ENCODE data around the gene ANKRD55. TPM values are rescaled to one million over a fixed set of nuclear protein-coding genes. Genes with fewer than 3 reads are reported as not detected.
A peak's percentile ranks its signal among the peaks of the same experiment; 100 is the strongest.

The ANKRD55 gene
- total RNA-seq, 1 donor = not detected

DNA sequence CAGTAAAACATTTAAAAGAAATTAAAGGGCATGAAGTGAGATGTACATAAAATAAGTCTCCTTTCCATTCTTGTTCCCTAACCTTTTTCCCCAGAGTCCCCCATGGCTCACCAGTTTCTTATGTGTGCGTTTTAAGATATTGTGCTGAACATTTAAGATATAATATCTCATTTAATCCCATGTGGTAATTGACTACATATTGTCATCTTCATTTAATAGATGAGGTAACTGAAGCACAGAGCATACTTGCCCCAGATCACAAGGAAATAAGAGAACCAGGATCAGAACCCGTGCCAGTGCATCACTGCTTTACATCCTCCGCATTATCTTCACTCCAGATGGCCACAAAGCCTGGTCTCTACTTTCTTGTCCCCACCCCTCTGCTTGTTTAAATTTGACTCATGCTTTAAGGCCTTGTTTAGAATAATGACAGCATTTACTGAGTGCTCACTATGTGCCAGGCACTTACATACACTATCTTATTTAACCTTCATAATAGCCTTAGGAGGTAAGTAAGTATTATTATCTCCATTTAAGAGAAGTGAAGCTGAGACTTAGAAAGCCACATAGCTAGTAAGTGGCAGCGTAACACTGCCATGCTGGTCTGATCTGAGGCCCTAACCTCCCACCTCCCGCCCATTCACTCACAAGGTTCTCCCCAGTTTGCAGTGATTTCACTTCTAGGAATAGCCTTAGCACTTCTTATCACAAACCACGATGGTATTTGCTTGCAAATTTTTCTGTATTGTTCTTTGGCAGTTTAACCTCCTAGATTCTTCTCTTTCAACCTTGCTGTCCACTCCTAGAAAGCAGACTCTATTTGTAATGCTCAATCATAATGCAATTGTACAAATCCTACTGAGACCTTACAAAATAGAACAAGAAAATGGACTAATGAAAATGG is 160.0 kb downstream of the ANKRD55 start:
- H3K4me3 ChIP-seq (ENCODE audit: low read depth, low read length) = no peak overlapping the region
- TF ChIP-seq, protein P1, sequence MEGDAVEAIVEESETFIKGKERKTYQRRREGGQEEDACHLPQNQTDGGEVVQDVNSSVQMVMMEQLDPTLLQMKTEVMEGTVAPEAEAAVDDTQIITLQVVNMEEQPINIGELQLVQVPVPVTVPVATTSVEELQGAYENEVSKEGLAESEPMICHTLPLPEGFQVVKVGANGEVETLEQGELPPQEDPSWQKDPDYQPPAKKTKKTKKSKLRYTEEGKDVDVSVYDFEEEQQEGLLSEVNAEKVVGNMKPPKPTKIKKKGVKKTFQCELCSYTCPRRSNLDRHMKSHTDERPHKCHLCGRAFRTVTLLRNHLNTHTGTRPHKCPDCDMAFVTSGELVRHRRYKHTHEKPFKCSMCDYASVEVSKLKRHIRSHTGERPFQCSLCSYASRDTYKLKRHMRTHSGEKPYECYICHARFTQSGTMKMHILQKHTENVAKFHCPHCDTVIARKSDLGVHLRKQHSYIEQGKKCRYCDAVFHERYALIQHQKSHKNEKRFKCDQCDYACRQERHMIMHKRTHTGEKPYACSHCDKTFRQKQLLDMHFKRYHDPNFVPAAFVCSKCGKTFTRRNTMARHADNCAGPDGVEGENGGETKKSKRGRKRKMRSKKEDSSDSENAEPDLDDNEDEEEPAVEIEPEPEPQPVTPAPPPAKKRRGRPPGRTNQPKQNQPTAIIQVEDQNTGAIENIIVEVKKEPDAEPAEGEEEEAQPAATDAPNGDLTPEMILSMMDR (IDR thresholded peaks at IDR 0.05; ENCODE audit: insufficient read depth, low read length) = no peak
- peak; percentile 66 for DNase-seq (ENCODE audit: low read depth)

DNA sequence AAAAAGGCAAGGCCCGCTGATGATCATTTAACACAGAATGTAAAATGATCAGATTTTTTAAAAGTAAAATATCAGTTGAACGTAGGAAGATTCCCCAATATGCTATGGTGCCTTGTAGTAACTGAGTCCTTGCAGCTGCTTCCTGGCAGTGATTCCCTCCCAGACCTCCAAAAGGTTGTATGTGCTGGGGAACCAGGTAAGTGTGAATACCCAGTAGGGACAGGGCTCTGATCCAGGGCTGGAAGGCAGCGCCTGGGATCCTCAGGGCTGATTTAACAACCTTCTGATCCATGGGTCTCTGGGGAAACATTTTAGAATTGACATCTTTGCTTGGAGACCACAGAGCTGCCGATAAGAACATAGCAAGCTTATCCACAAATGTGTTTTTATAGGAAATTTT is 161.7 kb downstream of the ANKRD55 start:
- H3K4me3 ChIP-seq (ENCODE audit: low read depth, low read length) = no peak overlapping the region
- no peak for DNase-seq (ENCODE audit: low read depth)
- TF ChIP-seq, protein P1 (IDR thresholded peaks at IDR 0.05; ENCODE audit: insufficient read depth, low read length) = no peak

DNA sequence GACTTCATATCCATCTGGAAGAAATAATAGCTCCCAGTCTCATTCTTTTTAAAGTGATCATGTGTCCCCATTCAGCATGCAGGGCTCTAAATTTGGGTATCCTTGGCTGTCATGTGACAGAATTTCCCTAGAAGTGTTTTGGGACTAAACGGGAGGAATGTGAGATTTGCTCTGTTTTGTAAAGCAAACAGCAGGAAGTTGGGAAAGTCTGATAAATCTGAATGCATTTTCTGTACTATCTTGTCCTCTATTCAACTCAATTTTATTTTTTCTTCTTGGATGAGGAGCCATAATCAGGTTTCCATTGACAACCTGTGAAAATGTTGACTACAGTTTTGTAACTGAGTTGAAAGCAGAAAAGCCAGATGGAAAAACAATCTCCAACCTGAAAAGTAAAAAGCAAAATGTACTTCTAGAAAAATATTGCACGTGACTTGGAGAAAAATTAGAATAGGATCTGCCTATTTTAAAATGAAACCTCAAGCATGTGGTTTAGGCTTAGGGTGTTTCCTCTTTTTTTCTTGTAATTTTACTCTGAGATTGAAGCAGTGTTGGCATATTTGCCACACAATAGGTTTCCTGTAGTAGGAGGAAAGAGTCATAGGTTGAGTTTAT is 162.2 kb downstream of the ANKRD55 start:
- no peak for DNase-seq (ENCODE audit: low read depth)
- H3K4me3 ChIP-seq (ENCODE audit: low read depth, low read length) = no peak overlapping the region
- TF ChIP-seq, protein P1 (IDR thresholded peaks at IDR 0.05; ENCODE audit: insufficient read depth, low read length) = no peak

DNA sequence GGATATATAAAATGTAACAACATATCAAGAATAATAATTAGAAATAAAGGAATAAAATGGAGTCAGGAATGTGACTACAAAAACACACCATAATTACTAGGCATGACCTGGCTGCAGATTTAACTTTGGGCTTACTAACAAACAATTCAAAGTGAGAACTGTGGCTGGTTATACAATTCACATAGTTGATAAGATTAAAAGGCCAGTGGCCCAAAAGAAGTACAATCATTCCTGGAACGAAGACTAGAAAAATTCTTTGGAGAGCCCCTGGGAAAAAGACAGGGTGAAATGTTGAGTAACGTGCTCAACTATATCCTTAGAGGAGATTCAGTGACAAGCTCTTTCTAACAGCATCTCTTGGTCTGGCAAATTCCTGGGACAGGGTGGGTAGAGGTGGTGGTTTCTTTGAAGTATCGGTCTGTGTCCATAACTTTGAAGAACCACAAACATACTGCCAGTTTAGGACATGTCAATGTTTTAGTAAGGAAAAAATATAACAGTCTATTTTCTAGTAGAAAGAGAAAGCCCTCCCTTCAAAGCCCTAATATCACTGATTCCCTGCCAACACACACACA is 163.4 kb downstream of the ANKRD55 start:
- H3K4me3 ChIP-seq (ENCODE audit: low read depth, low read length) = no peak overlapping the region
- peak; percentile 38 for DNase-seq (ENCODE audit: low read depth)
- TF ChIP-seq, protein P1 (IDR thresholded peaks at IDR 0.05; ENCODE audit: insufficient read depth, low read length) = no peak

DNA sequence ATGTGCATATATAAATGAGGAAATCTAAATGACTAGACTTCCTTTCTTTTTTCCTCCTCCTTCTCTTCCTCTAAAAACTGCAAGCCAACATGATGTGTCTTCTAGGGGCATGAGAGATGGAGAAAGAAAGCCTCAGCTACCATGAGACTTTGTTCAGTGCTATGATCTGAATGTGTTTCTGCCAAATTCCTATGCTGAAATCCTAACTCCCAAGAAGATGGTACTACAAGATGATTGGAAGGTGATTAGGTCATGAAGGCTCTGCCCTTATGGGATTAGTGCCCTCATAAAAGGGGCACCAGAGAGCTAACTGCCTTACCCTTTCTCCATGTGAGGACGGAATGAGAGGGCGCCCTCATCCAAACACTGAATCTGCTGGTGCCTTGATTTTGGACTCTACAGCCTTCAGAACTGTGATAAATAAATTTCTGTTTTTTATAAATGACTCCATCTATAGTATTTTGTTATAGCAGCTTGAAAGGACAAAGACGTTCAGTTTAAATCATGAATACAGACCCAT is 166.1 kb downstream of the ANKRD55 start:
- DNase-seq (ENCODE audit: low read depth) = no peak
- TF ChIP-seq, protein P1 (IDR thresholded peaks at IDR 0.05; ENCODE audit: insufficient read depth, low read length) = no peak
- no peak overlapping the region for H3K4me3 ChIP-seq (ENCODE audit: low read depth, low read length)

DNA sequence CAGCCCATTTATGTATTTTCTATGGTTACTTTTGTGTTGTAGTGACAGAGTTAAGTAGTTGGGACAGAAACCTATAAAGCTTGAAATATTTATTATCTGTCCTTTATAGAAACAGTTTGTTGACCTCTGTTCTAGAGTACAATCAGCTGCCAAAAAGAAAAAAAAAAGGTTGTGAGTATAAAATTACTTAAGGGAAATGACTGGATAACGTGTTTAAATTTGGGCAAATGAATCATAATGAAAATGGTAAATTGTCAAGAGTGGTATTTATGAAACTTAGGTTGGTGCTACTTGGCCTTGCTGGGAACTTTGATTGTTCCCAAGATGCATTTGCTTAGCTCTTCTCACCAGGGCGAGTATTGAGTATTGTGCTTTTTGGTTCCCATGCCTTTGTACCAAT is 168.1 kb downstream of the ANKRD55 start:
- no peak for DNase-seq (ENCODE audit: low read depth)
- no peak overlapping the region for H3K4me3 ChIP-seq (ENCODE audit: low read depth, low read length)
- TF ChIP-seq, protein P1 (IDR thresholded peaks at IDR 0.05; ENCODE audit: insufficient read depth, low read length) = no peak

All from fibroblast of the aortic adventitia (primary cell).